IMR-90 (cell line): ENCODE results near the gene RHOBTB1. TPM values are rescaled to one million over a fixed set of nuclear protein-coding genes. Genes with fewer than 3 reads are reported as not detected.

Source experiments
- ATAC-seq: fragments of 200-7000 bp; cut with Tn5 transposase; 2 replicates; pipeline ENCODE4 v1.9.1; 2020; ENCODE audit warnings: low read depth, mild to moderate bottlenecking, moderate library complexity
- BruUV-seq: library from RNA; stranded (reverse); fragments of 400-500 nt; replicated peaks from 2 replicates; lab custom pipeline; 2021; lab: Mats Ljungman, UMichigan
- CTCF ChIA-PET: fragments of 300-600 bp; formaldehyde crosslinking; extraction: SDS; loops from one replicate; lab custom pipeline; 2021; ENCODE audit warnings: antibody characterized with exemption; lab: Yijun Ruan, JAX
- POLR2A ChIA-PET: fragments of 300-600 bp; sonication (Branson Sonifier 250); formaldehyde crosslinking; loops from one replicate; lab custom pipeline; 2022; ENCODE audit warnings: antibody characterized with exemption; ENCODE audit not compliant: unreplicated experiment; lab: Charles Lee
- DNase-seq: peaks from one replicate; pipeline ENCODE4 v3.0.0; 2013
- H2AFZ ChIP-seq: replicated peaks from 2 replicates; pipeline ENCODE3; 2013; ENCODE audit warnings: low read length, mild to moderate bottlenecking; ENCODE audit not compliant: poor library complexity
- H2AK5ac ChIP-seq: 2 replicates; pipeline ENCODE4 v1.6.1; 2013; ENCODE audit warnings: low read depth, low read length, inconsistent platforms
- H2AK9ac ChIP-seq: replicated peaks from 2 replicates; pipeline ENCODE3; 2013; ENCODE audit warnings: mild to moderate bottlenecking, low read depth, low read length, moderate library complexity; ENCODE audit not compliant: poor library complexity
- H2BK120ac ChIP-seq: 2 replicates; pipeline ENCODE4 v1.6.1; 2013; ENCODE audit warnings: low read depth, low read length, inconsistent platforms
- H2BK15ac ChIP-seq: 3 replicates; pipeline ENCODE4 v1.6.1; 2013; ENCODE audit warnings: low read depth, low read length, inconsistent platforms
- H2BK20ac ChIP-seq: 2 replicates; pipeline ENCODE4 v1.6.1; 2013; ENCODE audit warnings: low read depth, mild to moderate bottlenecking, inconsistent platforms, low read length, moderate library complexity
- H2BK5ac ChIP-seq: 2 replicates; pipeline ENCODE4 v1.6.1; 2013; ENCODE audit warnings: mild to moderate bottlenecking, low read depth, low read length, inconsistent platforms; ENCODE audit not compliant: poor library complexity, severe bottlenecking
- H3K14ac ChIP-seq: replicated peaks from 2 replicates; pipeline ENCODE4 v1.6.1; 2013; ENCODE audit warnings: low read depth, low read length, inconsistent platforms
- H3K18ac ChIP-seq: 2 replicates; pipeline ENCODE4 v1.6.1; 2013; ENCODE audit warnings: low read depth, low read length, control low read depth
- H3K23ac ChIP-seq: 2 replicates; pipeline ENCODE4 v1.6.1; 2013; ENCODE audit warnings: low read depth, low read length, inconsistent platforms
- H3K27ac ChIP-seq: 2 replicates; pipeline ENCODE4 v1.5.1; 2013; ENCODE audit warnings: mild to moderate bottlenecking, control low read depth, low read length; ENCODE audit not compliant: insufficient read depth
- H3K27me3 ChIP-seq: 2 replicates; pipeline ENCODE4 v1.6.1; 2013; ENCODE audit warnings: low read length; ENCODE audit not compliant: control insufficient read depth, insufficient read depth
- H3K36me3 ChIP-seq: 2 replicates; pipeline ENCODE4 v1.6.1; 2013; ENCODE audit warnings: low read length, mixed read lengths; ENCODE audit not compliant: control insufficient read depth, insufficient read depth
- H3K4ac ChIP-seq: 2 replicates; pipeline ENCODE4 v1.6.1; 2013; ENCODE audit warnings: low read depth, low read length, inconsistent platforms
- H3K4me1 ChIP-seq: 2 replicates; pipeline ENCODE4 v1.6.1; 2013; ENCODE audit warnings: low read length, mixed read lengths; ENCODE audit not compliant: control insufficient read depth, insufficient read depth
- H3K4me2 ChIP-seq: 2 replicates; pipeline ENCODE4 v1.6.1; 2013; ENCODE audit warnings: low read depth, mild to moderate bottlenecking, control low read depth, low read length, moderate library complexity
- H3K4me3 ChIP-seq: 2 replicates; pipeline ENCODE4 v1.5.1; 2013; ENCODE audit warnings: low read depth, mild to moderate bottlenecking, control low read depth, low read length, moderate library complexity; ENCODE audit not compliant: insufficient read depth
- H3K56ac ChIP-seq: 2 replicates; pipeline ENCODE4 v1.6.1; 2013; ENCODE audit warnings: low read length, inconsistent platforms; ENCODE audit not compliant: insufficient read depth; ENCODE audit errors: extremely low read depth
- H3K79me1 ChIP-seq, 2 experiments: 2 replicates each; pipeline ENCODE4 v1.6.1; 2013; ENCODE audit warnings: low read length in 2 of 2, inconsistent platforms in 1 of 2, low read depth in 1 of 2
- H3K9ac ChIP-seq: 2 replicates; pipeline ENCODE4 v1.6.1; 2013; ENCODE audit warnings: low read depth, low read length, control low read depth
- H3K9me1 ChIP-seq: 2 replicates; pipeline ENCODE4 v1.6.1; 2013; ENCODE audit warnings: low read length, inconsistent platforms; ENCODE audit not compliant: insufficient read depth
- H3K9me3 ChIP-seq: 2 replicates; pipeline ENCODE4 v1.6.1; 2013; ENCODE audit warnings: low read length; ENCODE audit not compliant: control insufficient read depth, insufficient read depth
- H4K20me1 ChIP-seq: 2 replicates; pipeline ENCODE4 v1.6.1; 2013; ENCODE audit warnings: low read length, inconsistent platforms; ENCODE audit not compliant: insufficient read depth
- H4K5ac ChIP-seq: 2 replicates; pipeline ENCODE4 v1.6.1; 2013; ENCODE audit warnings: mild to moderate bottlenecking, low read depth, low read length, control low read depth
- H4K8ac ChIP-seq, 2 experiments: 2 replicates each; pipeline ENCODE4 v1.6.1; 2013; ENCODE audit warnings: low read depth in 2 of 2, low read length in 2 of 2, control low read depth in 1 of 2, inconsistent platforms in 1 of 2
- H4K91ac ChIP-seq: 2 replicates; pipeline ENCODE4 v1.6.1; 2013; ENCODE audit warnings: low read depth, low read length, inconsistent platforms; ENCODE audit not compliant: insufficient read depth
- BHLHE40 ChIP-seq: fragments of 150-350 bp; IDR thresholded peaks from 2 replicates; pipeline ENCODE4 v1.6.1; 2016; ENCODE audit warnings: mild to moderate bottlenecking, low read depth, low read length
- CEBPB ChIP-seq: IDR thresholded peaks from 2 replicates; pipeline ENCODE4 v1.6.1; 2012; ENCODE audit warnings: low read depth, low read length, improper control_type of control experiment
- CHD1 ChIP-seq: IDR thresholded peaks from 2 replicates; pipeline ENCODE4 v1.6.1; 2012; ENCODE audit warnings: low read depth, low read length, improper control_type of control experiment
- ELK1 ChIP-seq: fragments of 150-350 bp; IDR thresholded peaks from 2 replicates; pipeline ENCODE4 v1.6.1; 2016; ENCODE audit warnings: low read depth, mild to moderate bottlenecking, low read length, moderate library complexity, borderline replicate concordance
- FOS ChIP-seq: fragments of 150-350 bp; IDR thresholded peaks from 2 replicates; pipeline ENCODE4 v1.6.1; 2016; ENCODE audit warnings: low read depth, low read length
- MAFK ChIP-seq: IDR thresholded peaks from 2 replicates; pipeline ENCODE4 v1.6.1; 2012; ENCODE audit warnings: low read depth, low read length, improper control_type of control experiment
- MAZ ChIP-seq: IDR thresholded peaks from 2 replicates; pipeline ENCODE4 v1.6.1; 2012; ENCODE audit warnings: low read depth, mild to moderate bottlenecking, low read length, improper control_type of control experiment, moderate library complexity, borderline replicate concordance
- NFE2L2 ChIP-seq: fragments of 150-350 bp; IDR thresholded peaks from 2 replicates; pipeline ENCODE4 v1.6.1; 2016; ENCODE audit warnings: low read depth, mild to moderate bottlenecking, low read length
- POLR2A ChIP-seq: IDR thresholded peaks from 2 replicates; pipeline ENCODE4 v1.6.1; 2012; ENCODE audit warnings: mild to moderate bottlenecking, low read depth, low read length
- RAD21 ChIP-seq: IDR thresholded peaks from 2 replicates; pipeline ENCODE4 v1.6.1; 2012; ENCODE audit warnings: low read length, improper control_type of control experiment
- RCOR1 ChIP-seq: IDR thresholded peaks from 2 replicates; pipeline ENCODE4 v1.6.1; 2012; ENCODE audit warnings: mild to moderate bottlenecking, low read length, improper control_type of control experiment; ENCODE audit not compliant: insufficient replicate concordance
- WGBS, 2 experiments: methylation state at CpG; one replicate each; pipeline versions ENCODE4 v1.1.5 to v1.1.7; 2013; ENCODE audit warnings: missing lambda C conversion rate in 2 of 2; ENCODE audit not compliant: insufficient read length in 1 of 2; ENCODE audit errors: extremely low coverage in 2 of 2; 5-methylcytosine and 5-hydroxymethylcytosine counted together
- dilution Hi-C: fragments of 300-500 bp; cut with HindIII; formaldehyde crosslinking; loops from one replicate; pipeline ENCODE4 v1.14.3; 2018; ENCODE audit warnings: low sequenced_read_pairs; ENCODE audit not compliant: unreplicated experiment
- in situ Hi-C: fragments of 300-500 bp; cut with MboI; formaldehyde crosslinking; loops from 3 replicates; pipeline ENCODE4 v1.14.3; 2019; ENCODE audit warnings: low sequenced_read_pairs, inconsistent platforms, mixed read lengths
- intact Hi-C: fragments of 100-400 bp; cut with micrococcal nuclease; formaldehyde crosslinking; loops from 2 replicates; pipeline ENCODE4 v1.10.0; 2022
- polyA plus RNA-seq, 3 experiments: library from polyadenylated mRNA; depleted of rRNA; stranded (reverse); fragments of >200 nt; gene quantifications; 2 replicates each; pipeline ENCODE4 v1.2.3, GENCODE V29; 2012; ENCODE audit warnings: low replicate concordance in 1 of 3
- total RNA-seq: library from RNA; depleted of rRNA; stranded (reverse); fragments of >200 nt; gene quantifications from 2 replicates; pipeline ENCODE4 v1.2.3, GENCODE V29; 2012

The RHOBTB1 gene
- total and polyA plus RNA-seq, 2 of the 4 experiments (the other 2 are of a cell fraction) = 8.9 to 15.2 TPM

DNA sequence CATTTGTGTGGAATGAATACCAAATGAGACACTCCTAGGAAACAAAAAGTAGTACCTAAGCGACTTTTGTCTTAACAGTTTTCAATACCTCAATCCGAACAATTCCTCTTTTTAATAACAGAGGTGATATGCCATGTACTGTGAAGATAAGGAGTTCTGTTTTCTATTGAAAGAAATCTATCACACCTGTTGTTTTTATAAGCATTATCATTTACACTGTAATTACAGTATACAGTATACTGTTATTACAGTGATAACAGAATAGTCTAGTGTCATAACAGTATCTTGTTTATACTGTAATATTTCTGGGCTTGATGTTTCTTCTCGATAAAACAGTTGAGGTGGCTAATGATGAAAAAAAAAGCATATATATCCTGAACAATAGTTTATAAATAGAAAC is 9.4 kb upstream of the RHOBTB1 start:
- Histone ChIP-seq H2AK5ac (no peak overlapping the region), H2BK20ac (no peak overlapping the region), H4K5ac (no peak overlapping the region), H3K4me1 (peaks cover 7% of the 10 kb centered on the region), H3K23ac (no peak overlapping the region), H3K27me3 (no peaks in the 10 kb centered on the region), H3K9ac (no peak overlapping the region), H3K56ac (no peak overlapping the region), H2BK120ac (no peak overlapping the region), H3K4ac (no peak overlapping the region), H3K4me3 (no peak overlapping the region), H3K9me3 (no peaks in the 10 kb centered on the region), H3K27ac (no peak overlapping the region), H3K18ac (no peak overlapping the region), H4K8ac (no peak overlapping the region), H4K91ac (no peak overlapping the region), H3K14ac (no peak overlapping the region), H3K4me2 (no peak overlapping the region), H2AFZ (no peak overlapping the region), H3K36me3 (no peaks in the 10 kb centered on the region; the same call in 1 of the 2 replicates), H3K79me1 (no peaks in the 10 kb centered on the region), H3K9me1 (peaks cover under 1% of the 10 kb centered on the region; the same call in 1 of the 2 replicates), H2BK5ac (no peak overlapping the region), H2AK9ac (no peak overlapping the region), H2BK15ac (no peak overlapping the region), H4K20me1 (no peaks in the 10 kb centered on the region)
- ChIA-PET CTCF (no interaction called here), POLR2A (no interaction called here)
- dilution Hi-C loops = no loop called here
- no TSS peak for BruUV-seq
- WGBS, 2 experiments = no CpG with 5 or more reads among the region's 3 CpGs
- no peak for ATAC-seq
- TF ChIP-seq RAD21 (no peak), MAFK (no peak), FOS (no peak), RCOR1 (no peak), CEBPB (no peak), MAZ (no peak), BHLHE40 (no peak), ELK1 (no peak), NFE2L2 (no peak), POLR2A (no peak), CHD1 (no peak)
- intact Hi-C loops = no loop called here
- no peak for DNase-seq
- in situ Hi-C loops = no loop called here
